DMS 273 treated with DMSO at 0.1 percent for 48 hours (cell line): ENCODE data around the gene ARHGEF39.
"Not testable (repeated sequence)": the region's sequence is repeated elsewhere in the genome, so short reads cannot be mapped to it uniquely, and the experiment has no call there.

Experiments used
- DNase-seq: peaks from one replicate; lab custom pipeline; 2025; lab: John Stamatoyannopoulos, UW

The ARHGEF39 gene

GRCh38 chr9:35618325-35618727 is 46.7 kb downstream of the ARHGEF39 start, which contains the start of gene CD72:
CD72 (minus strand) TSS chr9:35618413; CDS start chr9:35618303, 110 bp downstream.
- no peak for DNase-seq

DNA sequence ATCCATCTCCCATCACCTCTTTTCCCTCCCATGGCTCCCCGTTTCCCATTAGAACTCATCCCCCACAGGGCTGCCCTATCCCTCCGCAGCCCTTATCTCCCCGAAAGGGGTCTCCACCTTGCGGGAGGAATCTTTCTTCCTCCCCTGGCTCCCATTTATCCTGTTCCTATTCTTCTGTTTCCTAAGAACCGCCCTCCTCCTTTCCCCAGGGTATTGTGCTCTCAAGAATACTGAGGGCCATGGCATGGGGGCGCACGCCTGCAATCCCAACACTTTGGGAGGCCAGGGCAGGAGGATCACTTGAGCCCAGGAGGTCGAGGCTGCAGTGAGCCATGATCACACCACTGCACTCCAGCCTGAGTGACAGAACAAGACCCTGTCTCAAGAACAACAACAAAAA is 47.4 kb downstream of the ARHGEF39 start:
- DNase-seq, result no peak

DNA sequence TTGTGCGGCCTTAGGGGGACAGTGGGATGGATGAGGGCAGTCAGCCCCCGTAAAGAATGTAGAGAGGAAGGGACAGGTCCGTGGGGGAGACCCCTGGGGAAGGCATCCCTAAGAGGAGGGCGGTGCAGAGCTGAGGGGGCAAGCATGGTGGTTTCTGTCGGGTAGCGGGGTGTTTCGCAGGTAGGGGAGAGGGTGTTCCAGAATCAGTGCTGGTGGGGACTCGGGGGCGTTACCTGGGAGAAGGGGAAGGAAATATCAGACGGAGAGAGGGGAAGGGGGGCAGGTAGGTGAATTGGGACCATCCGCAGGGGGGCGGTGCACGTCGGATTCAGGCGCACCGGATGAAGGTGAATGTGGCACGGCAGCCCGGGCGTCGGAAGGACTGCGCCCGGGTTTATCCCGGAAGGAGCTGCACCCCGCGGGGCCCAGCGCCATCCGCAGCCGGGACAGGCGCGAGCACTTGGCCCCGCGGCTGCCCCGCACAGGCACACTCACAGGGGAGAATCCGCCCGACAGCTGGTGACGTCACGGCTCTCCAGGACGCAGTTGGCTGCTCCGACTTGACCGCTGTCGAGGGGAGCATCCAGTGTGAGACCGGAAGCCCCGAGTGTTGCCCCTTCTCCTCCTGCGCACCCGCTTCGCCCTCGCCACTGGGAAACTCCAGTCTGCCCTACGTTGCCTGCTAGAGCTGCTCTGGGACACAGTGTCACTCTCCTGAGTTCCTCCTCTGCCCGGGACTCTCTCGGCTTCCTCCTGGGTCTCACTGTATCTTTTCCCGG is 48.1 kb downstream of the ARHGEF39 start:
- DNase-seq, result no peak

DNA sequence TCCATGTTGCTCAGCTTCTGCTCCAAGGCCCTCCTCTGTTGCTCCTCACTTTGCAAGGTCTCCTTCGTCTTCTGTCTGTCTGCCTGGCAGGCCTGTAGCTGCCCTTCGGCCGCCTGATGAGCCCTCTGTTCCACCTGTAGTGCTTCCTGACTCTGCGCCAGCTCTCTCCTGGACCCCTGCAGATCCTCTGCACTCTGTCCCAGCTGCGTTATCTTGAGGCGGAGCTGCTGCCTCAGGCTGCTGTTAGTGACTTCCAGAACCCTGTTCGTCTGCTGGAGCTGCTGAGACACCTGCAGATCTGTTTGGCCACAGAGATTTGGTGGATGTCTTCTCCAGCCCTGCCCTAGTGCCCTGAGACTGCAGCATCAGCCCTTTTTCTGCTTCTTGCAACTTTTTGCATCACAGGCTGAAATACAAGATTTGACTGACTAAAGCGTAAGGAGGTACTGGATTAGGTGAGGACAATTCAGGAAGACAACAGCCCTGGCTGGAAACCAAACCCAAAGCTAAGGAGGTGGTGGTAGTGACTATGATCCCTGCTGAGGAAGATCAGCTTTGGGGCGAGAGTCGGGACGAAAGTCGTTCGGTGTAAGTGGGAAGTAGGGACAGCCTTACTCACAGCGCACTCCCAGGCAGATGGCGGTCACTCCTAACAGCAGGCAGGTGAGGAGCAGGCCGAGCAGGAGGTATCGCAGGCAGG is 48.9 kb downstream of the ARHGEF39 start:
- no peak for DNase-seq

GRCh38 chr9:35612843-35613242 is 52.2 kb downstream of the ARHGEF39 start:
- DNase-seq, result no peak

DNA sequence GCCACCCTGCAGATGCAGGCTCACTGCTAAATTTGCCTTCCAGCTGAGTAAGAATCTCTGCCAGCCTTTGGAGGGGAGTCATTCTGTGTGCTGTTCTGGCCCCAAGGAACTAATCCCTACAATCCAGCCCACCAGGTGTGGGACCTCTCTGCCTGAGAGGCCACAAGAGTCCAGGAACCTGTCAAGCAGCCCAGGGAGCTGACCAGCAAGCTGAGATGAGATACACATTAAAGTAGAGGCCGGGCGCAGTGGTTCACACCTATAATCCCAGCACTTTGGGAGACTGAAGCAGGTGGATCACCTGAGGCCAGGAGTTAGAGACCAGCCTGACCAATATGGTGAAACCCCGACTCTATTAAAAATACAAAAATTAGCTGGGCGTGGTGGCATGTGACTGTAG is 52.9 kb downstream of the ARHGEF39 start:
- DNase-seq, result not testable (repeated sequence)

- DNase-seq, result no peak
These were observed 53.7 kb downstream of the ARHGEF39 start for GRCh38 chr9:35611230-35611797.

DNA sequence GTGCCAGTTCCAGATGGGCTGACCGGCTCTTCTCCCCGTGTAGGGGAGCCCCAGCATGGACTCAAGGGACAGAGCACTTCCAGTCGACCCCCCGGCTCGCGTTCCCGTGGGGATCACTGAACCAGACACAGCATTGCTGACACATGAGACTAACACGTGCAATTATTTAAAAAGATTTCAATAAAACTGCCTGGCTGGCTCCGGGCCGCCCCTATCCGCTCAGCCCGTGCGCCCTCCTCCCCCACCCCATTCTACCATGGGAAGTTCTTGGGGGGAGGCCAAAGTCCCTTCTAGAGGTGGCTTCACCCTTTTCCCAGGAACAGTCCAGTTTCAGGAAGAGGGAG is 55.2 kb downstream of the ARHGEF39 start:
- no peak for DNase-seq
